ENCODE data around the gene TRAF3IP3. TPM values are rescaled to one million over a fixed set of nuclear protein-coding genes. Genes with fewer than 3 reads are reported as not detected.

TRAF3IP3 gene
- total and polyA plus RNA-seq, 2 of the 13 experiments (the other 11 are each of a cell fraction or from before 2014, with no cell fraction given): not detected

DNA sequence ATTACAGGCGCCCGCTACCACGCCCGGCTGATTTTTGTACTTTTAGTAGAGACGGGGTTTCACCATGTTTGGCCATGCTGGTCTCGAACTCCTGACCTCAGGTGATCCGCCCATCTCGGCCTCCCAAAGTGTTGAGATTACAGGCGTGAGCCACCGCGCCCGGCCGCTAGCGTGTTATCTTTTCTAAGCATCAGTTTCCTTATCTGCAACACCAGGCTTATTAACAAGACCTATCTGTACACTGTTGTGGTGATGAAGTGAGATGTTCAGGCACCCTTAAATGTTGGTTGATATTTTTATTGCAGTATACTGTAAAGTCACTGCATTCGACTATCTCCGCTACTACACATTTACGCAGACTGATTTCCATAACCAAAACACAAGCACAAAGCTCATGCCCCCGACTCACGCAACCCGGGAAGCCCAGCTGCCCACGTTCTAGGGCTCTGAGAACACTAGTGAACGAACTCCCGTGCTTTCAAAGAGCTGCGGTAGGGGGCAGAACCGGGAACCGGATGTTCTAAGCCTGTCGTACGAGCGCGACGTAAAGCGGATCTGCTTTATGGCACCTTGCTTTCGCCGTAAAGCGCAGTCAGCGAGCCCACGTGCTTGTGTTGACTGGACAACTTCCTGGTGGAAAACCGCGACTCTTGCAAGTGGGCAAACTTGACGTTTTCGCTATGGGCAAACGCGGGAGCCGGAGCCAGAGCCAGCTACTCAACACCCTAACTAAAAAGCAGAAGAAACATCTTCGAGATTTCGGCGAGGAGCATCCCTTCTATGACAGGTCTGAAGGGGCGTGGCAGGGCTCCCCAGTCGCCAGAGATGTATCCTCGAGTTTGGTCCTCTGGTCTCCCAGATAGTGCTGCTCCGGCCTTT, 71.8 kb downstream of the TRAF3IP3 start, which contains the start of gene UTP25 (continued):
- peak; percentile 79; the same call in 1 of the 2 replicates for TF ChIP-seq ZIK1 (CRISPR knock-in tag; IDR thresholded peaks at IDR 0.05; ENCODE audit: borderline replicate concordance, low read depth)
- TF ChIP-seq KDM5B (CRISPR knock-in tag; IDR thresholded peaks at IDR 0.05; ENCODE audit: borderline replicate concordance): peak; percentile 81; the same call in 1 of the 2 replicates
- peak; percentile 79; the same call in 1 of the 2 replicates for TF ChIP-seq MIER3 (CRISPR knock-in tag; IDR thresholded peaks at IDR 0.05; ENCODE audit: borderline replicate concordance)
- 0 out of 2 replicates have a peak, but pooled peaks have one; percentile 71 for TF ChIP-seq ZNF343 (CRISPR knock-in tag; IDR thresholded peaks at IDR 0.05)
- 0 out of 2 replicates have a peak, but pooled peaks have one; percentile 42 for TF ChIP-seq ZNF441 (CRISPR knock-in tag; IDR thresholded peaks at IDR 0.05; ENCODE audit: borderline replicate concordance)
- TF ChIP-seq, protein P1, sequence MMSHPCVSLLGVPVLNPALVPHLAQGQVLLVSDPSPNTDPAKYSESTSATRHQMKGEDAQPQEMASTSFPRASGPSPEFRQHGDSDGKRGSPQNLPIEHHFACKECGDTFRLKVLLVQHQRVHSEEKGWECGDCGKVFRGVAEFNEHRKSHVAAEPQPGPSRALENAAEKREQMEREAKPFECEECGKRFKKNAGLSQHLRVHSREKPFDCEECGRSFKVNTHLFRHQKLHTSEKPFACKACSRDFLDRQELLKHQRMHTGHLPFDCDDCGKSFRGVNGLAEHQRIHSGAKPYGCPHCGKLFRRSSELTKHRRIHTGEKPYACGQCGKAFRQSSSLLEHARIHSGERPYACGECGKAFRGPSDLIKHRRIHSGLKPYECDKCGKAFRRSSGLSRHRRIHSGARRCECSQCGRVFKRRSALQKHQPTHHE (CRISPR knock-in tag; IDR thresholded peaks at IDR 0.05; ENCODE audit: borderline replicate concordance): no peak
- TF ChIP-seq, protein P2, sequence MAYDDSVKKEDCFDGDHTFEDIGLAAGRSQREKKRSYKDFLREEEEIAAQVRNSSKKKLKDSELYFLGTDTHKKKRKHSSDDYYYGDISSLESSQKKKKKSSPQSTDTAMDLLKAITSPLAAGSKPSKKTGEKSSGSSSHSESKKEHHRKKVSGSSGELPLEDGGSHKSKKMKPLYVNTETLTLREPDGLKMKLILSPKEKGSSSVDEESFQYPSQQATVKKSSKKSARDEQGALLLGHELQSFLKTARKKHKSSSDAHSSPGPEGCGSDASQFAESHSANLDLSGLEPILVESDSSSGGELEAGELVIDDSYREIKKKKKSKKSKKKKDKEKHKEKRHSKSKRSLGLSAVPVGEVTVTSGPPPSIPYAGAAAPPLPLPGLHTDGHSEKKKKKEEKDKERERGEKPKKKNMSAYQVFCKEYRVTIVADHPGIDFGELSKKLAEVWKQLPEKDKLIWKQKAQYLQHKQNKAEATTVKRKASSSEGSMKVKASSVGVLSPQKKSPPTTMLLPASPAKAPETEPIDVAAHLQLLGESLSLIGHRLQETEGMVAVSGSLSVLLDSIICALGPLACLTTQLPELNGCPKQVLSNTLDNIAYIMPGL (CRISPR knock-in tag; IDR thresholded peaks at IDR 0.05; ENCODE audit: borderline replicate concordance in 1 of 2, low read depth in 1 of 2): peak; percentile 67 to 71; a peak in 2 of 4 replicates
- TF ChIP-seq, protein P3, sequence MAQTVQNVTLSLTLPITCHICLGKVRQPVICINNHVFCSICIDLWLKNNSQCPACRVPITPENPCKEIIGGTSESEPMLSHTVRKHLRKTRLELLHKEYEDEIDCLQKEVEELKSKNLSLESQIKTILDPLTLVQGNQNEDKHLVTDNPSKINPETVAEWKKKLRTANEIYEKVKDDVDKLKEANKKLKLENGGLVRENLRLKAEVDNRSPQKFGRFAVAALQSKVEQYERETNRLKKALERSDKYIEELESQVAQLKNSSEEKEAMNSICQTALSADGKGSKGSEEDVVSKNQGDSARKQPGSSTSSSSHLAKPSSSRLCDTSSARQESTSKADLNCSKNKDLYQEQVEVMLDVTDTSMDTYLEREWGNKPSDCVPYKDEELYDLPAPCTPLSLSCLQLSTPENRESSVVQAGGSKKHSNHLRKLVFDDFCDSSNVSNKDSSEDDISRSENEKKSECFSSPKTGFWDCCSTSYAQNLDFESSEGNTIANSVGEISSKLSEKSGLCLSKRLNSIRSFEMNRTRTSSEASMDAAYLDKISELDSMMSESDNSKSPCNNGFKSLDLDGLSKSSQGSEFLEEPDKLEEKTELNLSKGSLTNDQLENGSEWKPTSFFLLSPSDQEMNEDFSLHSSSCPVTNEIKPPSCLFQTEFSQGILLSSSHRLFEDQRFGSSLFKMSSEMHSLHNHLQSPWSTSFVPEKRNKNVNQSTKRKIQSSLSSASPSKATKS (CRISPR knock-in tag; IDR thresholded peaks at IDR 0.05): no peak
- TF ChIP-seq, protein P4, sequence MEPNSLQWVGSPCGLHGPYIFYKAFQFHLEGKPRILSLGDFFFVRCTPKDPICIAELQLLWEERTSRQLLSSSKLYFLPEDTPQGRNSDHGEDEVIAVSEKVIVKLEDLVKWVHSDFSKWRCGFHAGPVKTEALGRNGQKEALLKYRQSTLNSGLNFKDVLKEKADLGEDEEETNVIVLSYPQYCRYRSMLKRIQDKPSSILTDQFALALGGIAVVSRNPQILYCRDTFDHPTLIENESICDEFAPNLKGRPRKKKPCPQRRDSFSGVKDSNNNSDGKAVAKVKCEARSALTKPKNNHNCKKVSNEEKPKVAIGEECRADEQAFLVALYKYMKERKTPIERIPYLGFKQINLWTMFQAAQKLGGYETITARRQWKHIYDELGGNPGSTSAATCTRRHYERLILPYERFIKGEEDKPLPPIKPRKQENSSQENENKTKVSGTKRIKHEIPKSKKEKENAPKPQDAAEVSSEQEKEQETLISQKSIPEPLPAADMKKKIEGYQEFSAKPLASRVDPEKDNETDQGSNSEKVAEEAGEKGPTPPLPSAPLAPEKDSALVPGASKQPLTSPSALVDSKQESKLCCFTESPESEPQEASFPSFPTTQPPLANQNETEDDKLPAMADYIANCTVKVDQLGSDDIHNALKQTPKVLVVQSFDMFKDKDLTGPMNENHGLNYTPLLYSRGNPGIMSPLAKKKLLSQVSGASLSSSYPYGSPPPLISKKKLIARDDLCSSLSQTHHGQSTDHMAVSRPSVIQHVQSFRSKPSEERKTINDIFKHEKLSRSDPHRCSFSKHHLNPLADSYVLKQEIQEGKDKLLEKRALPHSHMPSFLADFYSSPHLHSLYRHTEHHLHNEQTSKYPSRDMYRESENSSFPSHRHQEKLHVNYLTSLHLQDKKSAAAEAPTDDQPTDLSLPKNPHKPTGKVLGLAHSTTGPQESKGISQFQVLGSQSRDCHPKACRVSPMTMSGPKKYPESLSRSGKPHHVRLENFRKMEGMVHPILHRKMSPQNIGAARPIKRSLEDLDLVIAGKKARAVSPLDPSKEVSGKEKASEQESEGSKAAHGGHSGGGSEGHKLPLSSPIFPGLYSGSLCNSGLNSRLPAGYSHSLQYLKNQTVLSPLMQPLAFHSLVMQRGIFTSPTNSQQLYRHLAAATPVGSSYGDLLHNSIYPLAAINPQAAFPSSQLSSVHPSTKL (CRISPR knock-in tag; IDR thresholded peaks at IDR 0.05): 0 out of 2 replicates have a peak, but pooled peaks have one; percentile 40
- TF ChIP-seq, protein P5, sequence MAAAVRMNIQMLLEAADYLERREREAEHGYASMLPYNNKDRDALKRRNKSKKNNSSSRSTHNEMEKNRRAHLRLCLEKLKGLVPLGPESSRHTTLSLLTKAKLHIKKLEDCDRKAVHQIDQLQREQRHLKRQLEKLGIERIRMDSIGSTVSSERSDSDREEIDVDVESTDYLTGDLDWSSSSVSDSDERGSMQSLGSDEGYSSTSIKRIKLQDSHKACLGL (CRISPR knock-in tag; IDR thresholded peaks at IDR 0.05): peak; percentile 99; the same call in 1 of the 2 replicates
- TF ChIP-seq, protein P6, sequence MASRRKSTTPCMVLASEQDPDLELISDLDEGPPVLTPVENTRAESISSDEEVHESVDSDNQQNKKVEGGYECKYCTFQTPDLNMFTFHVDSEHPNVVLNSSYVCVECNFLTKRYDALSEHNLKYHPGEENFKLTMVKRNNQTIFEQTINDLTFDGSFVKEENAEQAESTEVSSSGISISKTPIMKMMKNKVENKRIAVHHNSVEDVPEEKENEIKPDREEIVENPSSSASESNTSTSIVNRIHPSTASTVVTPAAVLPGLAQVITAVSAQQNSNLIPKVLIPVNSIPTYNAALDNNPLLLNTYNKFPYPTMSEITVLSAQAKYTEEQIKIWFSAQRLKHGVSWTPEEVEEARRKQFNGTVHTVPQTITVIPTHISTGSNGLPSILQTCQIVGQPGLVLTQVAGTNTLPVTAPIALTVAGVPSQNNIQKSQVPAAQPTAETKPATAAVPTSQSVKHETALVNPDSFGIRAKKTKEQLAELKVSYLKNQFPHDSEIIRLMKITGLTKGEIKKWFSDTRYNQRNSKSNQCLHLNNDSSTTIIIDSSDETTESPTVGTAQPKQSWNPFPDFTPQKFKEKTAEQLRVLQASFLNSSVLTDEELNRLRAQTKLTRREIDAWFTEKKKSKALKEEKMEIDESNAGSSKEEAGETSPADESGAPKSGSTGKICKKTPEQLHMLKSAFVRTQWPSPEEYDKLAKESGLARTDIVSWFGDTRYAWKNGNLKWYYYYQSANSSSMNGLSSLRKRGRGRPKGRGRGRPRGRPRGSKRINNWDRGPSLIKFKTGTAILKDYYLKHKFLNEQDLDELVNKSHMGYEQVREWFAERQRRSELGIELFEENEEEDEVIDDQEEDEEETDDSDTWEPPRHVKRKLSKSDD (CRISPR knock-in tag; IDR thresholded peaks at IDR 0.05; ENCODE audit: low read depth): 0 out of 2 replicates have a peak, but pooled peaks have one; percentile 78

Data from HepG2 (cell line).